Measurements from ENCODE around the gene COL23A1.

Gene COL23A1

GRCh38 chr5:178431063-178431781 lies 159.0 kb downstream of the COL23A1 start:
- no peak for DNase-seq

GRCh38 chr5:178430186-178431062 lies 159.8 kb downstream of the COL23A1 start:
- DNase-seq = no peak

- no peak for DNase-seq
Measured at GRCh38 chr5:178429491-178430185, 160.6 kb downstream of the COL23A1 start.

- no peak for DNase-seq
Measured at GRCh38 chr5:178429156-178429468, 161.1 kb downstream of the COL23A1 start.

- DNase-seq = no peak
Measured at GRCh38 chr5:178428341-178429155, 161.6 kb downstream of the COL23A1 start.

GRCh38 chr5:178427576-178428197 lies 162.5 kb downstream of the COL23A1 start:
- no peak for DNase-seq

- DNase-seq = no peak
Measured at GRCh38 chr5:178426326-178427130, 163.7 kb downstream of the COL23A1 start.

GRCh38 chr5:178425621-178426068 lies 164.5 kb downstream of the COL23A1 start:
- no peak for DNase-seq

- no peak for DNase-seq
Measured at GRCh38 chr5:178424810-178425177, 165.4 kb downstream of the COL23A1 start.

- DNase-seq = no peak
Measured at GRCh38 chr5:178423901-178424809, 166.0 kb downstream of the COL23A1 start.

- no peak for DNase-seq
Measured at GRCh38 chr5:178423431-178423830, 166.8 kb downstream of the COL23A1 start.

- no peak for DNase-seq
Measured at GRCh38 chr5:178422400-178422775, 167.8 kb downstream of the COL23A1 start.

GRCh38 chr5:178421699-178422399 lies 168.3 kb downstream of the COL23A1 start:
- DNase-seq = no peak

GRCh38 chr5:178421128-178421527 lies 169.1 kb downstream of the COL23A1 start:
- DNase-seq = no peak

GRCh38 chr5:178420354-178420781 lies 169.8 kb downstream of the COL23A1 start:
- DNase-seq = no peak

GRCh38 chr5:178419651-178420050 lies 170.5 kb downstream of the COL23A1 start:
- no peak for DNase-seq

GRCh38 chr5:178419196-178419595 lies 171.0 kb downstream of the COL23A1 start:
- no peak for DNase-seq

GRCh38 chr5:178418471-178419010 lies 171.7 kb downstream of the COL23A1 start:
- no peak for DNase-seq

GRCh38 chr5:178418031-178418430 lies 172.2 kb downstream of the COL23A1 start:
- no peak for DNase-seq

Measured in stimulated activated CD4-positive, alpha-beta T cell treated with anti-CD3 and anti-CD28 coated beads, Interleukin-4, amount 100 ng/mL, for 1 hour (primary cell).